Smooth muscle cell (in vitro differentiated cells): ENCODE data around the gene ANKRD12. TPM values are rescaled to one million over a fixed set of nuclear protein-coding genes. Genes with fewer than 3 reads are reported as not detected.
A peak's percentile ranks its signal among the peaks of the same experiment; 100 is the strongest.

Source experiments
- DNase-seq: peaks from one replicate; lab custom pipeline; 2025; ENCODE audit not compliant: unreplicated experiment; lab: John Stamatoyannopoulos, UW
- H2AFZ ChIP-seq: fragments of 200-600 bp; sonication (generic); 2 replicates; pipeline ENCODE4 v1.6.0; 2016; ENCODE audit warnings: antibody characterized with exemption, low read depth, mild to moderate bottlenecking
- H3F3A ChIP-seq: fragments of 200-600 bp; sonication (generic); 2 replicates; pipeline ENCODE4 v1.6.0; 2017; ENCODE audit warnings: antibody characterized with exemption, low read depth
- H3K27ac ChIP-seq: fragments of 200-600 bp; sonication (generic); 2 replicates; pipeline ENCODE4 v1.5.1; 2016; ENCODE audit warnings: low read depth, mild to moderate bottlenecking
- H3K27me3 ChIP-seq: fragments of 200-600 bp; sonication (generic); 2 replicates; pipeline ENCODE4 v1.6.1; 2016; ENCODE audit warnings: low read depth, mild to moderate bottlenecking
- H3K36me3 ChIP-seq: fragments of 200-600 bp; sonication (generic); 2 replicates; pipeline ENCODE4 v1.5.1; 2016; ENCODE audit warnings: low read depth
- H3K4me1 ChIP-seq: fragments of 200-600 bp; sonication (generic); 2 replicates; pipeline ENCODE4 v1.5.1; 2016; ENCODE audit warnings: low read depth
- H3K4me2 ChIP-seq: fragments of 200-600 bp; sonication (generic); 2 replicates; pipeline ENCODE4 v1.6.0; 2016; ENCODE audit warnings: mild to moderate bottlenecking
- H3K4me3 ChIP-seq: fragments of 200-600 bp; sonication (generic); 2 replicates; pipeline ENCODE4 v1.5.1; 2016; ENCODE audit warnings: mild to moderate bottlenecking
- H3K79me2 ChIP-seq: fragments of 200-600 bp; sonication (generic); 2 replicates; pipeline ENCODE4 v1.6.0; 2016; ENCODE audit warnings: low read depth, mild to moderate bottlenecking
- H3K9ac ChIP-seq: fragments of 200-600 bp; sonication (generic); 2 replicates; pipeline ENCODE4 v1.6.0; 2016; ENCODE audit warnings: low read depth
- H3K9me3 ChIP-seq: fragments of 200-600 bp; sonication (generic); replicated peaks from 2 replicates; pipeline ENCODE4 v1.5.1; 2016; ENCODE audit warnings: low read depth
- H4K20me1 ChIP-seq: fragments of 200-600 bp; sonication (generic); 2 replicates; pipeline ENCODE4 v1.6.0; 2016; ENCODE audit warnings: low read depth
- CTCF ChIP-seq: fragments of 200-600 bp; sonication (generic); IDR thresholded peaks from 2 replicates; pipeline ENCODE4 v1.5.1; 2017; ENCODE audit warnings: borderline replicate concordance, mild to moderate bottlenecking, antibody characterized with exemption; ENCODE audit not compliant: insufficient read depth, poor library complexity, severe bottlenecking
- WGBS: methylation state at CpG from one replicate; pipeline ENCODE4 v1.1.7; 2016; ENCODE audit warnings: low lambda C conversion rate; 5-methylcytosine and 5-hydroxymethylcytosine counted together
- polyA plus RNA-seq: library from polyadenylated mRNA; unstranded; fragments of >200 nt; fragmentation: Nextera tagmentation; extraction: Ambion mirVana; gene quantifications from 2 replicates; pipeline ENCODE4 v1.2.1, GENCODE V29; 2016
- total RNA-seq: library from RNA; depleted of rRNA; stranded (reverse); fragments of >200 nt; gene quantifications from 2 replicates; pipeline ENCODE4 v1.2.3, GENCODE V29; 2014

ANKRD12 gene
- total and polyA plus RNA-seq, 2 experiments from 2014 or later: 28.8 to 43.7 TPM

DNA sequence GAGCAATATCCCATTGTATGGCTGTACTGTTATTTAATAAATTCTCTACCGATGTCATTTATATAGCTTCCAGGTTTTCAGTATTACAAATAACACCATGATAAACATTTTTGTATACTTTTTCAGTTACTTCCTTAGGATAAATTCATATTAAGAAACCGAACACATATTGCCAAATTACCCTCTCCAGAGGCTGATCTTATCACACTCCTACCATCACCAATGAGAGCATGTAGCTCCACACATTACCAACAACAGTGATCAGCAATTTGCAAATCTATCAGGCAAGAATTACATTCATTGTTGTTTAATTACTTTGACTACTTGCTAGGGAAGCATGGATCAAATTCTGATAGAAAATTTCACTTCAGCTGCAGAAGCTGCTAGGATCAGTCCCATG is 39.9 kb upstream of the ANKRD12 start:
- Histone ChIP-seq H3K9ac (no peak overlapping the region), H3K9me3 (no peaks in the 10 kb centered on the region), H4K20me1 (no peaks in the 10 kb centered on the region), H3K27ac (no peak overlapping the region), H3K27me3 (no peaks in the 10 kb centered on the region), H3F3A (peaks cover 4% of the 10 kb centered on the region), H3K4me1 (peaks cover 8% of the 10 kb centered on the region), H3K36me3 (no peaks in the 10 kb centered on the region), H3K4me2 (no peak overlapping the region), H3K4me3 (no peak overlapping the region), H2AFZ (no peak overlapping the region), H3K79me2 (no peaks in the 10 kb centered on the region)
- no peak for DNase-seq
- TF ChIP-seq CTCF: no peak
- 90% methylated on average over 2 of the region's 2 CpGs for WGBS

GRCh38 chr18:9097349-9097748 is 39.2 kb upstream of the ANKRD12 start:
- no peak overlapping the region for H3K4me2 ChIP-seq
- H3K9ac ChIP-seq: no peak overlapping the region
- DNase-seq: no peak
- no peak overlapping the region for H3K4me3 ChIP-seq
- no peaks in the 10 kb centered on the region for H3K9me3 ChIP-seq
- no peak overlapping the region for H3K27ac ChIP-seq
- no peak for TF ChIP-seq CTCF
- no peaks in the 10 kb centered on the region for H3K79me2 ChIP-seq
- no peaks in the 10 kb centered on the region for H3K27me3 ChIP-seq
- peaks cover 8% of the 10 kb centered on the region for H3K4me1 ChIP-seq
- H4K20me1 ChIP-seq: no peaks in the 10 kb centered on the region
- no peak overlapping the region for H2AFZ ChIP-seq
- peaks cover 4% of the 10 kb centered on the region for H3F3A ChIP-seq
- WGBS: 82% methylated on average over 2 of the region's 2 CpGs
- no peaks in the 10 kb centered on the region for H3K36me3 ChIP-seq

DNA sequence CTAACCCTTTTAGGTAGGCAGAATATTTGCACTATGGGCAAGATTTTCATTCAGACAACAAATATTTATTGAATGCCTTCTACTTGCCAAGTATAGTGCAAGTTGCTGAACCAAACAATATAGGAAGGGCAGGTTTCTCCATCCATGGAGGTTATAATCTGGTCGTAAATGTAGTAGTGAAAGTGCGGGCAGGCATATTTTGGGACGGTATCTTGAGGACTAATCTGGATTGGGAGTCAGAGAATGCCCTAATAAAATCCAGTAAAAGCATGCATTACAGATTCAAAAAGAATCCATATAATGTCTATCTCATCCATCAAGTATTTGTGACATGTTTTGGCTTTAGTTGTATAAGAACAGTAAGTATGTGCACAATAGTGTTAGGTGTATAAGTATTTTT is 35.8 kb upstream of the ANKRD12 start:
- Histone ChIP-seq H3K9ac (no peak overlapping the region), H2AFZ (no peak overlapping the region), H3K4me1 (peaks cover 24% of the 10 kb centered on the region), H3K4me2 (no peak overlapping the region), H3K79me2 (peaks cover 31% of the 10 kb centered on the region), H3K27ac (no peak overlapping the region), H3K27me3 (no peaks in the 10 kb centered on the region), H3K9me3 (no peaks in the 10 kb centered on the region), H3K36me3 (no peaks in the 10 kb centered on the region), H4K20me1 (peaks cover 26% of the 10 kb centered on the region), H3K4me3 (no peak overlapping the region), H3F3A (peaks cover 4% of the 10 kb centered on the region)
- no peak for DNase-seq
- WGBS: 94% methylated on average over 3 of the region's 3 CpGs
- no peak for TF ChIP-seq CTCF

DNA sequence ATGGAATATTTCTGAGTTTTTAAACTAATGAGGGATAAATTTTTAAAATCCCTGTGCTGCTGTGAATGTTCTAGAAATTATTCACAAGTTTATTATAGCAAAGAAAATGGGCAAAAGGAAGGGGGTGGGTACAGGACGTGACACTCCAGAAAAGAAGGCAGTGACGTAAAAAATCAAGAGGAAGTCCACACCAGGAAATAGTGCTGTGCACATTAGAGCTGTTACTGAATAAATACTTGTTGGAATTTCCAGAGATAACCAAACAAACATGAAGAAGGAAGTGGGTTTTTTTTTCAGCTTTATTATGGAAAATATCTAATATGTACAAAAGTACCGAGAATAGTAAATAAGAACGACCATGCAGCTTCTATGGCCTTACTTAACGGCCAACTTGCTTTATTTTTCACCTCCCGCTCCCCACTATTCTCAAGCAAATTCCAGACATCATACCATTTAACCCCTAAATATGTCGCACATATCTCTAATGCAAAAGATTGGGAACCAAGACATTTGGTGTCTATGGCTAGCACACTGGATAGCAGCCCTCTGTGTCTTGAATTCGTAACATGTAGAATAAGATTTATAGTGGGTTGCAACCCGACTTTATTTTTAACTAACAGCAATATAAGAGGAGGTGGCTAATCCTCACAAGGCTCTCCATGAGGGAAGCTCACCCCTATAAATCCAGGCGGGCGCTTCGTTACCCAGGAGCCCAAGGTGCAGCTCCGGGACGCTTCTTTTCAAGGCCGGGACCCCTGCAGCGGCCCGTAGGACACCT is 34.7 kb upstream of the ANKRD12 start:
- peak overlapping the region; percentile 93 for H3K4me2 ChIP-seq
- H3K27me3 ChIP-seq: no peaks in the 10 kb centered on the region
- H3K36me3 ChIP-seq: no peaks in the 10 kb centered on the region
- 9% methylated on average over 14 of the region's 17 CpGs for WGBS
- H3K4me3 ChIP-seq: peak overlapping the region; percentile 61
- no peaks in the 10 kb centered on the region for H3K9me3 ChIP-seq
- DNase-seq: no peak
- peaks cover 43% of the 10 kb centered on the region for H3K79me2 ChIP-seq
- peak overlapping the region; percentile 62 for H2AFZ ChIP-seq
- H3K27ac ChIP-seq: peak overlapping the region; percentile 90
- peak overlapping the region; percentile 88 for H3K9ac ChIP-seq
- TF ChIP-seq CTCF: no peak
- peaks cover 37% of the 10 kb centered on the region for H4K20me1 ChIP-seq
- H3F3A ChIP-seq: peaks cover 4% of the 10 kb centered on the region
- H3K4me1 ChIP-seq: peaks cover 35% of the 10 kb centered on the region
